Measurements from ENCODE around the gene SLC35B3. TPM values are rescaled to one million over a fixed set of nuclear protein-coding genes. Genes with fewer than 3 reads are reported as not detected.

SLC35B3 gene
- total and polyA plus RNA-seq, 10 of the 15 experiments (the other 5 are each of a cell fraction or from before 2014, with no cell fraction given) = 10.5 to 28.1 (median 12.4) TPM

- no peak for TF ChIP-seq MYC (IDR thresholded peaks at IDR 0.05; ENCODE audit: insufficient read depth, insufficient read length, insufficient replicate concordance, low read length, severe bottlenecking)
- peak; percentile 66 for TF ChIP-seq TAF1 (IDR thresholded peaks at IDR 0.05; ENCODE audit: borderline replicate concordance, low read depth, low read length)
- TF ChIP-seq NFIC (IDR thresholded peaks at IDR 0.05; ENCODE audit: low read depth, low read length) = no peak
- TF ChIP-seq ZNF24 (IDR thresholded peaks at IDR 0.05) = no peak
- no peak for TF ChIP-seq CBX3 (IDR thresholded peaks at IDR 0.05; ENCODE audit: borderline replicate concordance, low read depth)
- no peak for TF ChIP-seq TCF3 (IDR thresholded peaks at IDR 0.05; ENCODE audit: borderline replicate concordance, insufficient read depth, low read depth, low read length)
- no peak for TF ChIP-seq SUZ12 (IDR thresholded peaks at IDR 0.05; ENCODE audit: unreplicated experiment)
- TF ChIP-seq LARP7 (IDR thresholded peaks at IDR 0.05) = peak; percentile 78
- TF ChIP-seq POLR2AphosphoS2 (IDR thresholded peaks at IDR 0.05; ENCODE audit: low read depth, low read length) = peak; percentile 84; the same call in 1 of the 2 replicates
- peak; percentile 88 for TF ChIP-seq GATAD2B (conservative IDR thresholded peaks at IDR 0.05; ENCODE audit: low read depth)
- no peak for TF ChIP-seq ASH2L (IDR thresholded peaks at IDR 0.05; ENCODE audit: borderline replicate concordance, low read depth)
- peak; percentile 43 for TF ChIP-seq HCFC1 (IDR thresholded peaks at IDR 0.05; ENCODE audit: low read length)
- TF ChIP-seq IRF4 (IDR thresholded peaks at IDR 0.05; ENCODE audit: low read depth, low read length) = no peak
- TF ChIP-seq SKIL (IDR thresholded peaks at IDR 0.05; ENCODE audit: low read depth, poor library complexity, severe bottlenecking) = no peak
- 0 out of 2 replicates have a peak, but pooled peaks have one; percentile 10 for TF ChIP-seq RFX5 (IDR thresholded peaks at IDR 0.05; ENCODE audit: low read depth, low read length)
- TF ChIP-seq CBX5 (IDR thresholded peaks at IDR 0.05; ENCODE audit: low read depth) = peak; percentile 43; the same call in 1 of the 2 replicates
- peak; percentile 18 for TF ChIP-seq EED (IDR thresholded peaks at IDR 0.05; ENCODE audit: low read depth)
- no peak for TF ChIP-seq ZBTB33 (IDR thresholded peaks at IDR 0.05)
- no peak for TF ChIP-seq BRCA1 (IDR thresholded peaks at IDR 0.05; ENCODE audit: low read depth, low read length)
- TF ChIP-seq MXI1 (IDR thresholded peaks at IDR 0.05; ENCODE audit: low read depth, low read length) = no peak; the same call in 1 of the 2 replicates
- TF ChIP-seq ZBTB40 (IDR thresholded peaks at IDR 0.05; ENCODE audit: borderline replicate concordance) = peak; percentile 60; the same call in 1 of the 2 replicates
- TF ChIP-seq PAX8 (IDR thresholded peaks at IDR 0.05) = no peak
- no peak for TF ChIP-seq TCF12 (IDR thresholded peaks at IDR 0.05; ENCODE audit: low read depth, low read length)
These were observed at the start of gene SLC35B3 (continued) for GRCh38 chr6:8435093-8435844.

Measured in GM12878 (cell line).